Stimulated activated CD8-positive, alpha-beta memory T cell treated with anti-CD3 and anti-CD28 coated beads, Interleukin-2, amount 100 ng/mL, for 48 hours (primary cell): ENCODE data around the gene CARHSP1.
"Not testable (repeated sequence)": the region's sequence is repeated elsewhere in the genome, so short reads cannot be mapped to it uniquely, and the experiment has no call there.

Source experiments
- DNase-seq, 2 donors: peaks; one replicate each; pipeline ENCODE4 v3.0.0-alpha.2; 2020; ENCODE audit warnings: low read depth in 2 of 2

CARHSP1 gene

GRCh38 chr16:8872071-8872470 lies 3.3 kb upstream of the CARHSP1 start:
- no peak for DNase-seq

GRCh38 chr16:8869988-8870241 lies 1.1 kb upstream of the CARHSP1 start:
- not testable (repeated sequence) for DNase-seq

GRCh38 chr16:8869212-8869987 lies 594 bp upstream of the CARHSP1 start:
- no peak for DNase-seq

- peak in 1 of 2 donors; percentile 64 for DNase-seq
Observed at GRCh38 chr16:8867932-8868415, 832 bp downstream of the CARHSP1 start.

GRCh38 chr16:8867216-8867931 lies 1.4 kb downstream of the CARHSP1 start:
- no peak for DNase-seq

- no peak for DNase-seq
Observed at GRCh38 chr16:8866884-8867215, 2.0 kb downstream of the CARHSP1 start.

- no peak for DNase-seq
Observed at GRCh38 chr16:8866118-8866883, 2.5 kb downstream of the CARHSP1 start.

- no peak for DNase-seq
Observed at GRCh38 chr16:8865145-8865882, 3.5 kb downstream of the CARHSP1 start.

- DNase-seq, result no peak
Observed at GRCh38 chr16:8864480-8865110, 4.2 kb downstream of the CARHSP1 start.

GRCh38 chr16:8863594-8864424 lies 5.0 kb downstream of the CARHSP1 start:
- no peak for DNase-seq

- DNase-seq, result no peak
Observed at GRCh38 chr16:8862309-8863130, 6.3 kb downstream of the CARHSP1 start.

- no peak for DNase-seq
Observed at GRCh38 chr16:8861563-8862308, 7.1 kb downstream of the CARHSP1 start.

GRCh38 chr16:8859913-8860881 lies 8.6 kb downstream of the CARHSP1 start:
- no peak for DNase-seq

GRCh38 chr16:8858994-8859912 lies 9.6 kb downstream of the CARHSP1 start:
- no peak for DNase-seq

GRCh38 chr16:8855972-8856371 lies 12.8 kb downstream of the CARHSP1 start:
- DNase-seq, result no peak

- no peak for DNase-seq
Observed at GRCh38 chr16:8855051-8855786, 13.6 kb downstream of the CARHSP1 start.
